Activated T-cell treated with anti-CD3 and anti-CD28 coated beads for 1 hour (primary cell): Measurements from ENCODE around the gene LBH.

Experiments
- DNase-seq: peaks from one replicate; pipeline ENCODE4 v3.0.0-alpha.2; 2020; ENCODE audit warnings: low read depth

The LBH gene

DNA sequence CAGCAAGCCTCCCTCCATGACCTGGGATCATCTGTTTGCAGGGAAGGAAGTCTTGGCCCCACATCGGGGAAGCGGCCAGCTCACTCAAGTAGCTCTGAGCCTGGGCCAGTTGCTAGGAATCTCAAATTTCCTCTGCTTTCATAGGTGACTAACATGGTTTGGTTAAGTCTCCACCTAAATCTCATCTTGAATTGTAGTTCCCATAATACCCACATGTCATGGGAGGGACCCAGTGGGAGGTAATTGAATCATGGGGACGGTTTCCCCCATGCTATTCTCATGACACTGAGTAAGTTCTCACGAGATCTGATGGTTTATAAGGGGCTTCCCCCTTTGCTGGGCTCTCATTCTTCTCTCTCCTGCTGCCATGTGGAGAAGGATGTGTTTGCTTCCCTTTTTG, 75.2 kb downstream of the LBH start:
- no peak for DNase-seq

DNA sequence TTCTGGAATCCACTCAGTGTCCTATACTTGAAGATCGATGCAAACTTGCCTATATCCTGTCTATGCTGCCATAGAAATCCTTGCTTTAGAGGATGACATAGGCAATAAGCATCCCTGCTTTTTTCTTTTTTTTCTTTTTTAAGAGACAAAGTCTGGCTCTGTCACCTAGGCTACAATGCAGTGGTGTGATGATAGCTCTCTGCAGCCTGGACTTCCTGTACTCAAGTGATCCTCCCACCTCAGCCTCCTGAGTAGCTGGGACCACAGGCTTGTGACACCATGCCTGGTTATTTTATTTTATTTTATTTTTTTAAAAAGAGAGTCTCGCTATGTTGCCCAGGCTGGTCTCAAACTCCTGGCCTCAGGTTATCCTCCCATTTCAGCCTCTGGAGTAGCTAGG, 76.9 kb downstream of the LBH start:
- no peak for DNase-seq
